CMK (cell line): ENCODE data around the gene WFDC10B.
"Not testable (repeated sequence)": the region's sequence is repeated elsewhere in the genome, so short reads cannot be mapped to it uniquely, and the experiment has no call there.

ENCODE experiments used
- DNase-seq: peaks from one replicate; pipeline ENCODE4 v3.0.0-alpha.2; 2010; ENCODE audit warnings: low read depth

The WFDC10B gene

DNA sequence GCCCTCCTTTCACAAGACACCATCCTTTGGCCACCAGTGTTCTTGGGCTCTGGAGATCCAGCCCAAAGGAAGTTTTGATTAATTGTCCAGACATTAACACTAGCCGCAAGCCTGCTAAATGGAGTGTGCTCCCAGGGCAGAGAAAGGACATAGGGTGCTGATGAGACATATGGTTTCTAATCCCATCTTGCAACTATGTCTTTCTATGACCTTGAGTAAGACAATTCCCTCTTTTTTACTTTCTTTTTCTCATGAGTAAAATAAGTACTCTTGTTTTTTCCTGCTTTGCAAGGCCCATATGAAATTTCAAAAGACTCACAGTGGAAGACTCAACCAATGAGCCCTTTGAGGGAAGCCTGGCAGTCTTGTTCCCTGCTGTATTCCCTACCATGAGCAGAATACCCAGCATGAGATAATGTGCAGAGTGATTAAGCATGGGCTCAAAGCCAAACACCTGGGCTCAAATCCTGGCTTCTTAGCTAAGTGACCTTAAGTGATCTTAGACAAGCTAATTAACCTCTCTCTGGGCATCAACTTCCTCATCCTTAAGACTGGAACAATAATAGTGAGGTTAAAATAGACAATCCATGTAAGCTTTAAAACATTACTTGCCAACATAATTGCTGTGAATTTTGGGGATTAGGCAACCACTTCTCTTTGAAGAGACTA, at the start of gene WFDC10B:
Gene WFDC10B, minus strand, starts transcription at position 51 of the 669 bp plus-strand sequence. CDS start 19,027 bp downstream, outside the sequence.
- no peak for DNase-seq

GRCh38 chr20:45752746-45753145, 47.9 kb upstream of the WFDC10B start:
- DNase-seq = no peak

DNA sequence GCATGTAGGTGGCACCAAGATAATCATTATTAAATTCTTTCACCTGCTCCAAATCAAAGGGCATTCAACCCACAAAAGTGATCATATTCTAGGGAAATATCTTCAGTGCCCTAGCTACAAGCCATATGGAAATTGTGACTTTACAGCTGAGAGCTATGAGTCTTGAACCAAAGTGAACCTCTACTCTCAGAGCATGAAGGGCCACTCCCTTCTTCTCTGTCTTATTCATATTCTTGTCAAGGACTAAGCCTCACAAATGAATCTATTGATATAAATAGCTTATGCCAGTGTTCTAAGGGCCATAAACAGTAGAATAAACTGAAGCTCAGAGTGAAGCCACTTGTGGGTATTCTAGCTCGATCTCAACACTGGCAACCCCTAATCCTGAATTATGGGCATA, 46.9 kb upstream of the WFDC10B start:
- DNase-seq = no peak

DNA sequence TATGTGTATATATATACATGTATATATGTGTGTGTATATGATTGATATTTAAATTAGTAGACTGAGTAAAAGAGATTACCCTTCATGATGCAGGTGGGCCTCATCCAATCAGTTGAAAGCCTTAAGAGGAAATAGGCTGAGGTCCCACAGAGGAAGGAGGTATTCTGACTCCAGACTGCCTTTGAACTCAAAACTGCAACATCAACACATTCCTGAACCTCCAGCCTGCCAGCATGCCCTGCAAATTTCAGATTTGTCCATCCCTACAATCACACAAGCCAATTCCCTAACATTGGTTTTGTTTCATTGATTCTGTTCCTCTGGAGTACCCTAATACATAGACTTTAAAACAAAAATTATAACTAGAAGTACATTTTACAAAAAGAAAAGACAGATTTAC, 40.2 kb upstream of the WFDC10B start:
- DNase-seq = no peak

DNA sequence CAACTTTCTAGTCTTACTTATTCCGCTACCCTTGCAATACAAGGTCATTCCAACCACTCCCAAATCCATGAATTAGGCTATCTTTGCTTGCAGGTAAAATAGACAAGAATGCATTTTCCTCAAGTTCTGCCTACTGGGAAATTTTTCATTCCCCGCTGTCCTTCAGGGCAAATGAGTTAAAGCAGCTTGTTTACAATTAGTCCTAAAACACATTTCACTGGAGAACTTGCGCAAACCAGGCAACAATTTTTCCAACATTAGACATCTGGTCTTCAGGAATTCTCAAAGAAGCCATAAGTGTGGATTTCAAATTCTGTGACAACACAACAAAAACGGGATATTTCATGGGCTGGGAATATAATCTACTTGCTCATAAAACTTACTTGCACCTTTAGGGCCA, 37.8 kb upstream of the WFDC10B start:
- DNase-seq = no peak

- DNase-seq = no peak
Measured at GRCh38 chr20:45735988-45736387, 31.2 kb upstream of the WFDC10B start.

DNA sequence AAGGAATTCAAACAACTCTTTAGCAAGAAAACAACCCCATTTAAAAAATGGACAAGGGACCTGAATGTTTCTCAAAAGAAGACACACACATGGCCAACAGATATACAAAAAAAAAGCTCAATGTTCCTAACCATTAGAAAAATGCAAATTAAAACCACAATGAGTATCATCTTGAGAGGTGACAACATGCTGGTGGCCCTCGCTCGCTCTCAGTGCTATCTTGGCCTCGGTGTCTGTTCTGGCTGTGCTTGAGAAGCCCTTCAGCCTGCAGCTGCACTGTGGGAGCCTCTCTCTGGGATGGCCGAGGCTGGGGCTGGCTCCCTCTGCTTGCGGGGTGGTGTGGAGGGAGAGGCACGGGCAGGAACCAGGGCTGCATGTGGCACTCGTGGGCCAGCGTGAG, 30.7 kb upstream of the WFDC10B start:
- DNase-seq = no peak

DNA sequence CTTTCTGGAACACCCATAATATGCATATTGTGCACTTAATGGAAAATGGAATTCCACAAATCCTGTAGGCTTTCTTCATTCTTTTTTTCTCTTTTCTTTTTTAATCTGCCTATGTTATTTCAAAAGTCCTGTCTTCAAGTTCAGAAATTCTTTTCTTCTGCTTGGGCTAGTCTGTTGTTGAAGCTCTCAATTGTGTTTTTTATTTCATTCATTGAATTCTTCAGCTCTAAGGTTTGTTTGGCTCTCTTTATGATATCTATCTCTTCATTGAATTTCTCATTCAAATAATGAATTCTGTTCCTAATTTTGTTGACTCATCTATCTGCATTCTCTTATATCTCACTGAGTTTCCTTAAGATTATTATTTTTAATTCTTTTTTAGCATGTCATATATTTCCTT, 27.4 kb upstream of the WFDC10B start:
- DNase-seq = no peak

DNA sequence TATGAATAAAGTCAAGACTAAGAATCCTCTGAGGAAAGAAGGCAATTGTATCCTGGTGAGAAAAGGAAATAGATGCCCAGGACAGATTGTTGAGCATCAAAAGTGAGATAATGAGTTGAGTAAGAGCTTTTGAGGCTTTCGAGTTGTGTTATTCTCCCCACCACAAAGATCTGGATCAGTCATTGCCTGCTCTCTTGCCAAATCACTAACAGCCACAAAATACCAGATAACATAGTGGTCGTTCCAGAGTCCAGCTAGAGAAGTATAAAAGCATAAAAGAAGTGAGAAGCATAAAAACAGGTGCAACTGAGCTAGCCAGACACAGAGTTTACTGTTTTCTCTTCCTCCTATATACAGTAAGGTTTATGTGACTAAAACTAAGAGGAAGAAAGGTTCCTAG, 22.2 kb upstream of the WFDC10B start:
- no peak for DNase-seq

GRCh38 chr20:45725134-45725533, 20.3 kb upstream of the WFDC10B start:
- DNase-seq = no peak

- DNase-seq = no peak
Measured at GRCh38 chr20:45722047-45722446, 17.2 kb upstream of the WFDC10B start, which contains the start of gene SPINT4. Gene SPINT4, plus strand, starts transcription at chr20:45722347. Its CDS starts 21 bp downstream, at chr20:45722368.

DNA sequence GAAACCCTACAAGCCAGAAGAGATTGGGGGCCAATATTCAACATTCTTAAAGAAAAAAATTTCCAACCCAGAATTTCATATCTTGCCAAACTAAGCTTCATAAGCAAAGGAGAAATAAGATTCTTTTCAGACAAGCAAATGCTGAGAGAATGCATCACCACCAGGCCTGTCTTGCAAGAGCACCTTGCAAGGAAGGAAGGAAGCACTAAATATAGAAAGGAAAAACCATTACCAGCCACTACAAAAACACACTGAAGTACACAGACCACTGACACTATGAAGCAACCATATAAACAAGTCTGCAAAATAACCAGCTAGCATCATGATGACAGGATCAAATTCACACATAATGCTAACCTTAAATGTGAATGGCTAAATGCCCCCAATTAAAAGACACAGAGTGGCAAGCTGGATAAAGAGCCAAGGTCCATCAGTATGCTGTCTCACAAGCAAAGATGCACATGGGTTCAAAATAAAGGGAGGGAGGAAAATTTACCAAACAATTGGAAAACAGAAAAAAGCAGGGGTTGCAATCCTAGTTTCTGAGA, 11.4 kb upstream of the WFDC10B start:
- DNase-seq = not testable (repeated sequence)

- DNase-seq = no peak
Measured at GRCh38 chr20:45701873-45702272, 2.9 kb downstream of the WFDC10B start, which contains the start of gene WFDC13. Gene WFDC13, plus strand, starts transcription at chr20:45702038. Its CDS starts 86 bp downstream, at chr20:45702124.

DNA sequence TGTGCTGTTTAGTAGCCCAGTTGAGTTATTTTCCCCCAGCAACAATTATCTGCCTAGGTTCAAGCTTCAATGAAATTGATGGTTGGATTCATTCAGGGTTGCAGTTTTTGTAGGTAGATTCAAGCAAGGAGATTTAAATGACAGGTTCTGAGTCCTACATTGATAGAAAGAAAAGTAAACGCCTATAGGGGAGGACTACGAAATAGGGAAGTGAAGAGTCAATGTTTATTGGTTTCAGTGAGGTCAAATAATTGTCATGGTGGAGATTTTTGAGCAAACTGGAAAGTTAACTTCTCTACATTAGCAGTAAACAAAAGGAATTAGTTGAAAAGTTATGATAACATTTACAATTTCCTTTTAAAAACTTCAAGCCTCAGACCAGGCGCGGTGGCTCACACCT, 3.7 kb downstream of the WFDC10B start:
- no peak for DNase-seq

DNA sequence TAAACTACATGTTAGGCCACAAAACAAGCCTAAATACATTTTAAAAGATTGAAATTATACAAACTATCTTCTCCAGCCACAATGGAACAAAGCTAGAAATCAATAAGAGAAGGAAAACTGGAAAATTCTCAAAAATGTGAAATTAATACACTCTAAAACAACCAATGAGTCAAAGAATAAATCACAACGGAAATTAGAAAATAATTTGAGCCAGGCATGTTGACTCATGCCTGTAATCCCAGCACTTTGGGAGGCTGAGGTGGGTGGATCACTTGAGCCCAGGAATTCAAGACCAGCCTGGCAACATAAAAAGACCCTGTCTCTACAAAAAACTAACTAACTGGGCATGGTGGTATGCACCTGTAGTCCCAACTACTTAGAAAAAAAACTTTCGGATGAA, 9.3 kb downstream of the WFDC10B start:
- DNase-seq = no peak

DNA sequence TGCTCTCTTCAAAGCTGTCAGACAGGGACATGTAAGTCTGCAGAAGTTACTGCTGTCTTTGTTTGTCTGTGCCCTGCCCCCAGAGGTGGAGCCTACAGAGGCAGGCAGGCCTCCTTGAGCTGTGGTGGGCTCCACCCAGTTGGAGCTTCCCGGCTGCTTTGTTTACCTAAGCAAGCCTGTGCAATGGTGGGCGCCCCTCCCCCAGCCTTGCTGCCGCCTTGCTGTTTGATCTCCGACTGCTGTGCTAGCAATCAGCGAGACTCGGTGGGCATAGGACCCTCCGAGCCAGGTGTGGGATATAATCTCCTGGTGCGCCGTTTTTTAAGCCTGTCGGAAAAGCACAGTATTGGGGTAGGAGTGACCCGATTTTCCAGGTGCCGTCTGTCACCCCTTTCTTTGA, 11.5 kb downstream of the WFDC10B start:
- not testable (repeated sequence) for DNase-seq

DNA sequence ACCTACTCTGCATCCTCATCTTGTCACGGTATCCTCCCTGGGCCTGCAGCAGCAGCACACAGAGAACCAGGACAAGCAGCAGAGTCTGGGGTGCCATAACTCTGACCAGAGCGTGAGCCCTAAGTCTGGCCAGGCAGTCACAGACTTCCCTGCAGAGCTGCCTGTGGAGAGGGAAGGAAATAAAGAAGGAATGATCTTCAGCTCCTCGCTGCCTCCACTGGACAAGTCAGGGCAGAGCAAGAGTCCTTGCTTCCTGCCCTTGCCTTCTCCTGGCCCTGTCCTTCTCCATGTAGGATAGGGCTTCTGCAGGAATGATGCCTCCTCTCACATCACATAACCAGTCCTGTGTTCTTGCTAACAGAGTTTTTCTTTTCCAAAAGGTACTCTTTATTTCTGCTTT, 18.9 kb downstream of the WFDC10B start:
- DNase-seq = no peak

DNA sequence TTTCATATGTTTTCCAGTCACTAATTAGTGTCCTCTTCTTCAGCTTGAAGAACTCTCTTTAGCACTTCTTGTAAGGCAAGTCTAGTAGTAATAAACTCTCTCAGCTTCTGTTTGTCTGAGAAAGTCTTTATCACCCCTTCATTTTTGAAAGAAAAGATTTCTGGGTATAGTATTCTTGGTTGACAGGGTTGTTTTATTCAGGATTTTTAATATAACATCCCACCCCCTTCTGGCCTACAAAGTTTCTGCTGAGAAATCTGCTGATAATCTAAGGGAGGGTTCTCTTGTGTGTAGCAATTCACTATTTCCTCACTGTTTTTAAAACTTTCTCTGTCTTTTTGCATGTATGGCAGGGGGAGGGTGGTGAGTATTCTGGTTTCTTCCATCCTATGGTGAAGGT, 25.2 kb downstream of the WFDC10B start:
- DNase-seq = no peak

DNA sequence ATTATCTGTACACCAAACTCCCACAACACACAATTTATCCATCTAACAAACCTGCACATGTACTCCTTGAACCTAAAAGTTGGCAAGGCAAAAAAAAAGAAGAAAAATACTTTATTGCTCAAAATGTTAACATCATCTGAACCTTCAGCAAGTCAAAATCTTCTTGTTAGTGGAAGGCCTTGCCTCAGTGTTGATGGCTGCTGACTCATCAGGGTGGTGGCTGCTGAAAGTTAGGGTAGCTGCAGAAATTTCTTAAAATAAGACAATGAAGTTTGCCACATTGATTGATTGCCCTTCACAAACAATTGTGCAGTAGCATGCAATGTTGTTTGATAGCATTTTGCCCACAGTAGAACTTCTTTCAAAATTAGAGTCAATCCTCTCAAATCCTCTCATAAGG, 32.1 kb downstream of the WFDC10B start:
- no peak for DNase-seq

GRCh38 chr20:45670139-45670538, 34.7 kb downstream of the WFDC10B start, which contains the start of gene WFDC11:
Gene WFDC11, minus strand, starts transcription at chr20:45670239. Its CDS starts 19,639 bp downstream, at chr20:45650600.
- DNase-seq = no peak

DNA sequence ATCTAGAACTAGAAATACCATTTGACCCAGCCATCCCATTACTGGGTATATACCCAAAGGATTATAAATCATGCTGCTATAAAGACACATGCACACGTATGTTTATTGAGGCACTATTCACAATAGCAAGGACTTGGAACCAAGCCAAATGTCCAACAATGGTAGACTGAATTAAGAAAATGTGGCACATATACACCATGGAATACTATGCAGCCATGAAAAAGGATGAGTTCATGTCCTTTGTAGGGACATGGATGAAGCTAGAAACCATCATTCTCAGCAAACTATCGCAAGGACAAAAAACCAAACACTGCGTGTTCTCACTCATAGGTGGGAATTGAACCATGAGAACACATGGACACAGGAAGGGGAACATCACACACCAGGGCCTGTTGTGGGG, 47.8 kb downstream of the WFDC10B start:
- not testable (repeated sequence) for DNase-seq

DNA sequence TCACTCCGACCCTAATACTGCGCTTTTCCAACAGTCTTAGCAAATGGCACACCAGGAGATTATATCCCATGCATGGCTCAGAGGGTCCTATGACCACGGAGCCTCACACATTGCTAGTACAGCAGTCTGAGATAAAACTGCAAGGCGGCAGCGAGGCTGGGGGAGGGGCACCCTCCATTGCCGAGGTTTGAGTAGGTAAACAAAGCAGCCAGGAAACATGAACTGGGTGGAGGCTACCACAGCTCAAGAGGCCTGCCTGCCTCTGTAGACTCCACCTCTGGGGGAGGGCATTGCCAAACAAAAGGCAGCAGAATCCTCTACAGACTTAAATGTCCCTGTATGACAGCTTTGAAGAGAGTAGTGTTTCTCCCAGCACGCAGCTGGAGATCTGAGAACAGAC, 53.1 kb downstream of the WFDC10B start:
- not testable (repeated sequence) for DNase-seq

- no peak for DNase-seq
Measured at GRCh38 chr20:45649312-45649863, 55.4 kb downstream of the WFDC10B start.
